Colon (tissue), 2 donors: ENCODE results near the gene NPTX1.

Experiments used
- FAIRE-seq: peaks from 2 replicates; lab custom pipeline; 2012; peaks lifted over from hg19 to GRCh38; lab: Jason Lieb, UNC
- donor health status: control.
- donor health status: control.

NPTX1 gene

DNA sequence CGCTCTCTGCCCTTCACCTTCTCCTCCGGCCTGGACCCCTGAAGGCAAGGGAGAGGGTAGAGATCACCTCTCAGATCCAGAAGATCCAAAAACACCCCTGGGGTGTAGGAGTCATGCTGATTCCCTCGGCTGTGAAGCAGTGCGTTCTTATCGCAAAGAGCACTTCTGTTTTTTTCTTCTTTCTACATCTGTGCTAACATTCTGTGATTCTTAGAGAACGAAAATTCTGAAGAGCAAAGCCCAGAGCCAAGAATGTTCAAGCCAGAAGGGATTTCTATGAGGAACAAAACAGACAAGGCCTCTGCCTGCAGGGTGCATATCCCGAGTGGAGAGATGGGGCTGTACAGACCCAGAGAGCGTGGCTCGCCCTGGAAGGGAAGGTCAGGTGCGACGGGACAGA is 17.2 kb downstream of the NPTX1 start:
- no peak for FAIRE-seq

DNA sequence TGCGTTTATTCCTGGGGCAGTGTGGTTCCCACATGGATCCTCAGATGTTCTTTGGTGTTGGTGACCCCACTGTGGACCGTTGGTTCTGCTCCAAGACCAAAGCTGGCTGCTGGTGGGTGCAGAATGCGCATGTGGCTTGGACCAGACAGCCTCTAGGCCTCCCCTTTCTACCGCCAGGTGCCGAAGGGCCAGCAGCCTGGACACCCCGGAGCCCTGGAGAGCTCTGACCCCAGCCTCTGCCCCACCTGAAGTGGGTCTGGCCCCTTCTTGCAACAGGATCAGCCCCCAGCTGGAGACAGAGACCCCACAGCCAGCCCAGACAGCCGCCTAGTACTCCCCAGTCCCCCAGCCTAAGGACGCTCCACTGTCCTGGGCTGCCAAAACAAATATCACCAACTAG is 18.4 kb downstream of the NPTX1 start:
- no peak for FAIRE-seq

DNA sequence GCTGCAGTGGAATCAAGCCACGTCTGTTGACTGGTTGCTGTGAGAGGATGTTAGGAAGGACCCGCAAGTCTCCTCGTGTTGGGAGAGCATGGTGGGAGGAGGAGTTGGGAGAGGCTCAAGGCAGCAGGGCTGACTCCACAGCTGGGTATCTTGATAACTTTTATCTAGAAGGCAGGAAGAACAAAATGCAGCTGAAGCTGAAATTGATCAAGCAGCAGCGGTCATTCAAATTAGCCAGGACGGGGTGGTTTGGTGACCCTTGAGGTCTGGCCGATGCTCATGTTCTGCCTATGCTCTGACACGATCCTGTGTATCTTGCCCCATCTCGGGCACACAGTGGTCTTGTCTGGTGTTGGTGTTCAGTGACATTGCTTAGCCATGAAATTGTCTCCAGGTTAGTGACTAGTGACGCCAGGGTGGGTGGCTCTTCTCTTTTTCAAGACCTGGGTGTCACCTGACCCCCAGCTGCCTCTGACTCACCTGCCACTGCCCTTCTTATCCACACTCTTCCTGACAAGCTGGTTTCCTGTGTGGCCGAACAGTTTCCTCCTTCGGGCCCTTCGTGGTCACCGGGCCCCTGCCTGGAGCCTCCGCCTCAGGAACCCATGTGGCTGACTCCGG is 19.1 kb downstream of the NPTX1 start:
- FAIRE-seq = no peak

- FAIRE-seq = no peak
Measured at GRCh38 chr17:80456465-80457235, 19.8 kb downstream of the NPTX1 start.

DNA sequence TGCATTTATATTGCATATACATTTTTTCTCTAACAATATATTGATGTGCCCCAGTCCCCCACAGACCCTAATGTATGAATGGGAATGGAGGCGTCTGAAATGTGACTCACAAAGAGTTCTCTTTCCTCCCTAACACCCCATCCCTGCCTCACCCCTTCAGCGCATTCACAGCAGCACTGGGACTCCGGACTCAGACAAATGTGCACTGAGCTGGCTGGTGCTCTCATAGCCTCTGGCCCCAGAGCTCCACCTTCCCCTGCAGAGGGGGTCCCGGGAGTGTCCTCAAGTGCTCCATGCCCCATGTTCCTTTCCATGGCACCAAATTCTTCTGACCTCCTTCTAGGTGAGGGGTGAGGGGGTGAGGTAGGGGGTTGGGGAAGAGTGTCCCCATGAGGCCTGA is 20.6 kb downstream of the NPTX1 start:
- FAIRE-seq = no peak

DNA sequence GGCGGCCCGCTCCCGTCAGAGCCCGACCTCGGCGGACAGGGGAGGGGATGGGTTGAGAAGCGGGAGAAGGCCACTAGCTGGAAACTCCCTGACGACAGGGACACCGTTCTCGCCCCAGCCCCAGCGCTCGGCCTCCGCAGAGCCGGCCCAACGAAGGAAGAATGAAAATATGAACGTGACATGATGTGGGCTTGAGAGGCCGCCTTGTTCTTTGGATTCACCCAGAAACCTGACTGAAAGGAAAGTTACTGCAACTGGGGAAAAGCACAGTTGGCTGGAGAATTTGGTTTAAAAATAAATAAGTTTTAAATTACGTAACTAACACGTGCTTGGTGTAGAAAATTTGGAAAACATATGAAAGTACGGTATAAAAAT is 21.1 kb downstream of the NPTX1 start:
- no peak for FAIRE-seq

- FAIRE-seq = no peak
Measured at GRCh38 chr17:80454557-80455335, 21.7 kb downstream of the NPTX1 start.

DNA sequence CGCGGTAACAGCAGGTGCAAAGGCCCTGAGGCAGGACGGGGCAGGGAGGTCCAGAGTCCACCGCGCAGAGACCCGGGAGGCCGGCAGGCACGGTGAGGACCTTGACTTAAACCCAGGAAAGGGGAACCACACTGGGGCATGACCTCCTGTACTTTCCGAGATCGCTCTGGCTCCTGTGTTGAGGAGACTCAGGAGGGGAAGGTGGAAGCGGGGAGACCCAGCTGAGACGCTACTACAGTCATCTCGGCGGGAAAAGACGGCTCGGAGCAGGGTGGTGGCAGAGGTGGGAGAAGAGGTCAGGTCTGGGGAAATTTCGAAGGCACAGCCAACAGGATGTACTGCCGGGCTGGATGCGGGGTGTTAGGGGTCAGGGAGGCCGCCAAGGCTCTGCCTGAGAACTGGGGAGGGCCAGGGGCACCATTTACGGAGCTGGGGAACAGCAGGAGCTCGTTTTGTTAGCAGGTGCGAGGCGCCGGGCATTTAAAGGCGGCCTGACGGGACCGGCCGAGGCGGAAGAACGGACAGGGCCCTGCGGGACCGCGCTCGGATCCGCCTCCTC is 22.3 kb downstream of the NPTX1 start:
- no peak for FAIRE-seq

- no peak for FAIRE-seq
Measured at GRCh38 chr17:80453126-80453997, 23.0 kb downstream of the NPTX1 start.

- FAIRE-seq = no peak
Measured at GRCh38 chr17:80452173-80452915, 24.1 kb downstream of the NPTX1 start.

DNA sequence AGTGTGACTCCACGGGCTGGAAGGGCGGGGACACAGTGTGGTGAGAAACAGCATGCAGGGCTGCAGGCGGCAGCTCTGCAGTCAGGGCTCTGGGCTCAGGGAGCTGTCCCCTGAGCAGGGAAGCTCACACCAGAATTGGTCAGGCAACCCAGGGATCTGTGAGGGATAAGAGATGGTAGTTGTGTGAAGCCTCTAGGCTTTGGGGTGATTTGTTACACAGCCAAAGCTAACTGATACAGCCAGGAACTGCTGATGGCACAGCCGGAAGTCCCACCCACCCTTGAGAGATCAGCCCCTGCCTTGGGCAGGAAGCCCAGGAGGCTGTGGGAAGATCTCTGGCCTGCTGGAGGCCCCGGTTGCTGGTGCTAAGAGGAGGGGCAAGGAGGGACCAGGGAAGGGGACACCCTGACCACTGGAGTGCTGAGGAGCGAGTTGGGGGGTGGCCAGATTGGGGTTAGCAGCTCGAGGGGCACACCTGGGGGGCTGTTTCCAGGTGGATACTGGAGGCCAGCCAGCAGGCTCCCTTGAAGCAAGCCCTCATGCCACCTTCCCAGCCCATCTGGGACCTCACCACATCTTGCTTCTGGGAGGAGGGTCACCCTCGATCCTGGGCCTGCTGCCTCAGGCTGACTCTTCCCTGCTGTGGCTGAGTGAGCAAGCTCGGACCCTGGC is 25.2 kb downstream of the NPTX1 start:
- FAIRE-seq = no peak

GRCh38 chr17:80449930-80450576 is 26.4 kb downstream of the NPTX1 start:
- FAIRE-seq = no peak

- FAIRE-seq = no peak
Measured at GRCh38 chr17:80449194-80449929, 27.0 kb downstream of the NPTX1 start.

- no peak for FAIRE-seq
Measured at GRCh38 chr17:80447790-80448189, 28.6 kb downstream of the NPTX1 start.

GRCh38 chr17:80446645-80447405 is 29.6 kb downstream of the NPTX1 start:
- no peak for FAIRE-seq

GRCh38 chr17:80445726-80446110 is 30.7 kb downstream of the NPTX1 start:
- FAIRE-seq = no peak

GRCh38 chr17:80445007-80445725 is 31.2 kb downstream of the NPTX1 start:
- no peak for FAIRE-seq

- no peak for FAIRE-seq
Measured at GRCh38 chr17:80444644-80444979, 31.8 kb downstream of the NPTX1 start.
